A673 (cell line): ENCODE measurements around the gene LPXN. TPM values are rescaled to one million over a fixed set of nuclear protein-coding genes. Genes with fewer than 3 reads are reported as not detected.

ENCODE experiments used
- BruUV-seq: library from RNA; stranded (reverse); fragments of 400-500 nt; replicated peaks from 2 replicates; lab custom pipeline; 2021; lab: Mats Ljungman, UMichigan
- CTCF ChIA-PET: fragments of 300-600 bp; sonication (Branson Sonifier 250); formaldehyde crosslinking; loops from one replicate; lab custom pipeline; 2022; ENCODE audit warnings: antibody characterized with exemption; lab: Charles Lee
- POLR2A ChIA-PET: fragments of 300-600 bp; sonication (Branson Sonifier 250); formaldehyde crosslinking; loops from one replicate; lab custom pipeline; 2022; ENCODE audit warnings: antibody characterized with exemption; ENCODE audit not compliant: low non-redundant PET; lab: Charles Lee
- DNase-seq: peaks from one replicate; pipeline ENCODE4 v3.0.0-alpha.2; 2015; ENCODE audit warnings: low spot score
- H3K27ac ChIP-seq: fragments of 200-600 bp; sonication (generic); 2 replicates; pipeline ENCODE4 v1.5.1; 2016; ENCODE audit warnings: mixed run types, low read depth, mild to moderate bottlenecking, mixed read lengths, antibody characterized with exemption, low read length; ENCODE audit not compliant: poor library complexity, severe bottlenecking
- H3K27me3 ChIP-seq: fragments of 200-600 bp; sonication (generic); replicated peaks from 2 replicates; pipeline ENCODE4 v1.6.1; 2017; ENCODE audit warnings: mixed run types, low read depth, mild to moderate bottlenecking, mixed read lengths, antibody characterized with exemption, low read length; ENCODE audit not compliant: insufficient read depth, poor library complexity
- H3K36me3 ChIP-seq: fragments of 200-600 bp; sonication (generic); 2 replicates; pipeline ENCODE4 v1.6.1; 2016; ENCODE audit warnings: mixed run types, mild to moderate bottlenecking, mixed read lengths, antibody characterized with exemption, low read length; ENCODE audit not compliant: insufficient read depth, poor library complexity, severe bottlenecking
- H3K4me1 ChIP-seq: fragments of 200-600 bp; sonication (generic); 2 replicates; pipeline ENCODE4 v1.6.1; 2017; ENCODE audit warnings: mixed run types, mild to moderate bottlenecking, mixed read lengths, antibody characterized with exemption, low read length; ENCODE audit not compliant: insufficient read depth, poor library complexity, severe bottlenecking
- H3K4me3 ChIP-seq: fragments of 200-600 bp; sonication (generic); 2 replicates; pipeline ENCODE4 v1.5.1; 2016; ENCODE audit warnings: low read depth, mixed run types, mild to moderate bottlenecking, mixed read lengths, low read length; ENCODE audit not compliant: poor library complexity, severe bottlenecking
- H3K9me3 ChIP-seq: fragments of 200-600 bp; sonication (generic); 2 replicates; pipeline ENCODE4 v1.6.1; 2016; ENCODE audit warnings: mixed run types, low read depth, mild to moderate bottlenecking, mixed read lengths, antibody characterized with exemption, low read length; ENCODE audit not compliant: poor library complexity, severe bottlenecking
- CTCF ChIP-seq: fragments of 300-800, 200-600 bp; sonication (generic); conservative IDR thresholded peaks from 2 replicates; pipeline ENCODE4 v1.5.1; 2017; ENCODE audit warnings: low read depth, mild to moderate bottlenecking, antibody characterized with exemption, low read length, moderate library complexity, mixed read lengths
- EZH2 ChIP-seq: fragments of 200-600 bp; sonication (generic); IDR thresholded peaks from 2 replicates; pipeline ENCODE4 v1.6.1; 2017; ENCODE audit warnings: borderline replicate concordance, low read depth, mild to moderate bottlenecking, mixed read lengths, antibody characterized with exemption, low read length; ENCODE audit not compliant: poor library complexity, severe bottlenecking
- intact Hi-C: fragments of 100-400 bp; cut with micrococcal nuclease; formaldehyde crosslinking; loops from one replicate; pipeline ENCODE4 v1.10.0; 2022; ENCODE audit not compliant: unreplicated experiment
- total RNA-seq: library from RNA; stranded (reverse); gene quantifications from 2 replicates; pipeline ENCODE4 v1.2.3, GENCODE V29; 2021

The LPXN gene
- total RNA-seq, 1 experiment from 2014 or later, result 3.3 TPM

- no peak overlapping the region for H3K4me3 ChIP-seq
- peaks cover 4% of the 10 kb centered on the region for H3K4me1 ChIP-seq
- TF ChIP-seq CTCF (no peak), EZH2 (no peak)
- ChIA-PET POLR2A (no interaction called here), CTCF (no interaction called here)
- no TSS peak for BruUV-seq
- intact Hi-C loops, result no loop called here
- no peak overlapping the region for H3K27ac ChIP-seq
- no peak for DNase-seq
- no peaks in the 10 kb centered on the region for H3K27me3 ChIP-seq
- no peaks in the 10 kb centered on the region for H3K9me3 ChIP-seq
- no peaks in the 10 kb centered on the region for H3K36me3 ChIP-seq
Observed at GRCh38 chr11:58592760-58593472, 17.3 kb upstream of the LPXN start.

DNA sequence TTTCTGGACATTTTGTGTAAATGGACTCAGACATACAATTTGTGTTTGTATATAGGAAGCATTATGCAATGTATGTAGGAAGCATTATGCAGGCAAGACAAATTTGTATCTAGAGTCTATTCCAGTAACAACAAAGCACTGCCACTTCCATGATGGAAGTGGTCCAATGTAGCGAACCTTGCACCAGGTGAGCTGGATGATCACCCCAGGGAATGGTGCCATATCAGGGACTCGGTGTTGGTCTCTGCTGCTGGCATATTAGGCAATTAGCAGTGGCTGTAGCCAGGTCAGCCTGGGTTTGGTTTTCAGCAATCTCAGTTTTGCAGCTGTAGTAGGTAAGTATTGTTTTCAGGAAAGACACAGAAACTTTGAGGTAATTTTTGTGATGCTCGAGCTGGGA, 16.0 kb upstream of the LPXN start:
- DNase-seq, result no peak
- TF ChIP-seq EZH2 (no peak), CTCF (no peak)
- intact Hi-C loops, result no loop called here
- Histone ChIP-seq H3K9me3 (no peaks in the 10 kb centered on the region), H3K4me3 (no peak overlapping the region), H3K27ac (no peak overlapping the region), H3K27me3 (no peaks in the 10 kb centered on the region), H3K36me3 (peaks cover 12% of the 10 kb centered on the region), H3K4me1 (peaks cover 2% of the 10 kb centered on the region)
- POLR2A ChIA-PET, result no interaction called here
- no TSS peak for BruUV-seq
- CTCF ChIA-PET, result no interaction called here

DNA sequence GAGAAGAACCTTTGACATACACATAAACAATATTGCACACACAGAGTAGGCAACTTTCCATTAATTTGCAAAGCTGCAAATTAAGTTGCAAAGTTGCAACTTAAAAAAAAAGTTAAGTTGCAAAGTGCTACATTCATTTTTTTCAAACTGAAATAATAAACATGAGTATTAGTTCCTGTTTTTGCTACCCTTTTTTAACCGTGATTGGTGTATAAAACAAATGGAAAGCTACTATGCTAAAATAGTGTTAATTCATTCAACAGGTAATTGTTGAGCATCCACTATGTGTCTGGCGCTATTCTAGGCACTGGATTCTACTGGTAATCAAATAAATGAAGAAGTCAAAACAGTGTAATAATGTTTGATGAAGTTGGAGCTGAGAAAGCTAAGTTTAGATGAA, 11.3 kb upstream of the LPXN start:
- ChIA-PET POLR2A (no interaction called here), CTCF (no interaction called here)
- no TSS peak for BruUV-seq
- Histone ChIP-seq H3K4me3 (no peak overlapping the region), H3K36me3 (peaks cover 23% of the 10 kb centered on the region), H3K27me3 (no peaks in the 10 kb centered on the region), H3K4me1 (peaks cover 7% of the 10 kb centered on the region), H3K27ac (no peak overlapping the region), H3K9me3 (no peaks in the 10 kb centered on the region)
- intact Hi-C loops, result no loop called here
- DNase-seq, result no peak
- TF ChIP-seq CTCF, result no peak
- no peak for TF ChIP-seq EZH2
